HG02852 (cell line): Measurements from ENCODE around the gene SUGP1.

Source experiments
- ATAC-seq: cut with Tn5 transposase; IDR thresholded peaks from one replicate; pipeline ENCODE4 v1.9.1; 2021; ENCODE audit warnings: mild to moderate bottlenecking, moderate library complexity; ENCODE audit not compliant: unreplicated experiment

SUGP1 gene

DNA sequence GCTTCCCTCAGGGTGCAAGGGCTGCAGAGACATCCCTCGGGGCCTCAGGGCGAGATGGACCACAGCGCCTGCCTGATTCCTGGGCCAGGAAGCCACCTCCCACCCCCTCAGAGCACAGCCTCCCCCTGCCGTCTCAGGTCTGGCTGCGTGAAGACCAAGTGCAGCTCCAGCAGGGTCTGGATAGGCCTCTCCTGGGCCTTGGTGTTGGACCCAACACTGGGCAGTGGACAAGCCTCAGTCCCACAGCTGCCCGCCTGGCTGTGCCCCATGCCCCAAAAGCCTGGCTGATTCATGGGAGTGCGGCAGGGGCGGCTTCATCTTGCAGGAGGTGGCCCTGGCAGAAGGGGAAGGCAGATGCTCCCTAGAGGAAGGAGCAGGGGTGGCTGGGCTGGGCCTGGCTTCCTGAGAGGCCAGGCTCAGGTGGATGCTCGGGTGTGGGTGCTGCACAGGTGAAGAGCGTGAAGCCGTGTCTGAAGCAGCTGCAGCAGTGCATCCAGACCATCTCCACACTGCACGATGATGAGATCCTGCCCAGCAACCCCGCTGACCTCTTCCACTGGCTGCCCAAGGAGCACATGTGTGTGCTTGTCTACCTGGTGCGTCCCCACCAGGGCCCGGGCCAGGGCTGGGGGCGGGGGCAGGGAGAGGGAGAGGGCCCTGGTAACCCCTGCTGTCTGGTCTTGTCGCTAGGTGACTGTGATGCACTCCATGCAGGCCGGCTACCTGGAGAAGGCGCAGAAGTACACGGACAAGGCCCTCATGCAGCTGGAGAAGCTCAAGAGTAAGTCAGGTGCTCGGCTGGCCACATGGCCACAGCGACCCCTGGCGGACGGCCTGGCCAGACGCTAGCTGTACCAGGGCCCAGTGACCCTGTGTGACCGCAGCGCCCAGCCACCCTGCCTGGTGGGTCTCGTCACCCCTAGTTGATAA is 22.0 kb upstream of the SUGP1 start:
- ATAC-seq = no peak

GRCh38 chr19:19341026-19341425 is 20.7 kb upstream of the SUGP1 start:
- ATAC-seq = no peak

GRCh38 chr19:19338082-19338481 is 17.8 kb upstream of the SUGP1 start:
- ATAC-seq = no peak

DNA sequence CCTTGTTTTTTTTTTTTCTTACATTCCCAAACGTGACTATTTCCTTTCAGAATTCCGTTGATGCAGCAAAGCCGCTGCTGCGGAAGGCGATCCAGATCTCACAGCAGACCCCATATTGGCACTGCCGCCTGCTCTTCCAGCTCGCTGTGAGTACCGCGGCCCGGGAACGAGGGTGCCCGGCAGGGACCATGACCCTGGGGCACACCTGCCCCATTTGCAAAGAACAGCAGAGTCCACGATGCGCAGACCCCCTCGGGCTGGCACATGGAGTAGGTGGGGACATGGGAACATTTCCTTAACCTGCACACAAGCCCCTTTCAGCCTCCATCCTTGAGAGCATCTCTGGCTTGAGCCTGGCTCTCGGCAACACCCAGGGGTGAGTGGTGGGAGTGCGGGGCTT is 16.8 kb upstream of the SUGP1 start:
- ATAC-seq = no peak

DNA sequence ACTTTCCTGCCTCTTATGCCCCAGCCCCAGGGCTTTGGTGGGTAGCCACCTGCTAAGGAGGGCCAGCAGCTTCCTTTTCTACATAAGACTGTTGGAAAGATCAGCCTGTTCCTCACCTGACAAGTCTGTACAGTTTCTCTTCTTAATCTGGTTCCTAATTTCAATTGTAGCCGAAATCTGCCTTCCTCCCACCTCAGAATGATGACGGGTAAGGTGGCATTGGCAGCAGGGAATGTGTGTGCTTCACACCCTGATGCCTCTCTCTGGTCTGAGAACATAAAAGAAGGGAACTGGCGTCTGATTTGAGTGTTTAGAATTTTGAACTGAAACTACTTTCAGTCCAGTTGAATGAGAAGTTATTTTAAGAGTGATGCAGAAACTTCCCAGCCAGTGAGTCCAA is 16.3 kb upstream of the SUGP1 start:
- ATAC-seq = no peak

GRCh38 chr19:19335408-19336158 is 15.3 kb upstream of the SUGP1 start:
- ATAC-seq = no peak

- ATAC-seq = no peak
Measured at GRCh38 chr19:19334989-19335344, 14.7 kb upstream of the SUGP1 start.

DNA sequence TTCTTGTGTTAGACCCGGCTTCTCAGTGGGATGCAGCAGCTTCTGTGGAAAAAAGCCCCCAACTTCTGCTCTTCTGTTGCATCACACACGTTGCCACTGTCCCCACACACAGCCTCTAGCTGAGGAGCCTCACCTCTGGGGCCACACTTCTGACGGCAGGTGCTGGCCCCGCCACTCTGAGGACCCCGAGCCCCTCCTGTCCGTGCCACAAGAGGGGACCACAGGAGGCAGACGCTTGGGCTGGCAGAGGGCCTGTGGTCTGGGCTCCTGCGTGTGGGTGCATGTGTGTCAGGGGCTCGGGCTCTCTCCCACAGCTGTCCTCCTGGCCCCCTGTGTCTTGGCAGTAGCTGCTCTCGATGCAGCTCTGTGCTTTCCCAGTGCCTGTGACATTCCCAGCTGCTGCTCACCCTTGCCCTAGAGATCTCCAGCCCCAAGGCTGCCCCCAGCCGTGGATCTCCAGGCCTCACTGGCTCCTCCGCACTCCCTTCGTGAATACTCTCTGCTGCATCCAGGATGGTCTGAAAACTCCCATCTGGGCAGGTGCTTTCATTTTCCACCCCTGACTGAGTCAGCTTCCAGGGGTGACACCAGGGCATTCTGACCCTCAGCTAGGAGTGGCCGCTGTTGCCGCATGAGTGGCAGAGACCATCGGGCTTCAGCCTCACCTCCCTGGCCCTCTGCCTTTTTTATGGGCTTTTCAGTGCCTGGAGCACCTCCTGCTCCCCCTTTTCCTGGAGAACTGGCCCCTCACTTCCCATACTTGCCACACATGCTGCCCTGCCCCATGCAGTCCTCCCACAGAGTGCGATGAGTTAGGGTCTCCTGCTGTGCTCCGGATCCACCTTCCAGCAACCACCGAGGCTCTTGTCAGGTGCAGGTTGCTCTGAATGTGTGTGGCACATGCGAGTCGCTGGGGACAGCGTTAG is 14.0 kb upstream of the SUGP1 start:
- no peak for ATAC-seq

DNA sequence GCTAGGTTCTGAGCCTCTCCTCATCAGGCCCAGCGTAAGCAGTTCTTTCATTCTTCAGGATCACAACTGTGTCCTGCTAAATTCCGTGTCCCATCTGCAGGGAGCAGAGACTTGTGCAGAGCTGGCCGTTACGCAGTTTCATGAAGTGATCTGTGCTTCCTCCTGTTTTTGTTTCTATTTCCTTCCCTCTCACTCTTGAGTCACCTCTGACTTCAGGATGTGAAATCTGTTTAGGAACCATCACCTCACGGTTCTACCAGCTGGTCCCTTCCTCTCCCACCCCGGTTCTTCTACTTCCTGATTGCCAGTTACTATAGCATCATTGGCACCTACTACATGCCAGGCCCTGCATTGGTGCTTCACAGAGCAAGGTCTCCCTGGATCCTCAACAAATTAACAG is 8.8 kb upstream of the SUGP1 start:
- ATAC-seq = no peak

DNA sequence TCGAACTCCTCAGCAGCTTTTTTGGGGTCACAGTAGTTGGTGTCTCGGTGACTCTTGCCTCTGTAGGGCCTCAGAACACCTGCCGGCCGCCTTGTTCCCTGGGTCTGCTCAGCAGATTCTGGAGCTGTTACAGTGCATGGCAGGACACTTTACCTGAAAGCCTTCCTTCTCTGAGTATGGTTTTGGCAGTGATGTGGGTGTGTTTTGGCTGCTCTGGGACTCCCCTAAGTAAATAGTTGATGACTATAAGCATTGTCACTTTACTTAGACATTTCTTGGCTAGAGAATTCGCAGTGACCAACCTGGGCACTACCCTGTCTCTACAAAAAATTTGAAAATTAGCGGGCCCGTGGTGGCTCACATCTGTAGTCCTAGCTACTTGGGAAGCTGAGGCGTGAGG is 7.4 kb upstream of the SUGP1 start:
- no peak for ATAC-seq

GRCh38 chr19:19324059-19324770 is 3.9 kb upstream of the SUGP1 start:
- ATAC-seq = no peak

GRCh38 chr19:19321141-19321577 is 850 bp upstream of the SUGP1 start:
- no peak for ATAC-seq

- ATAC-seq = no peak
Measured at GRCh38 chr19:19319732-19320360, 463 bp downstream of the SUGP1 start.

DNA sequence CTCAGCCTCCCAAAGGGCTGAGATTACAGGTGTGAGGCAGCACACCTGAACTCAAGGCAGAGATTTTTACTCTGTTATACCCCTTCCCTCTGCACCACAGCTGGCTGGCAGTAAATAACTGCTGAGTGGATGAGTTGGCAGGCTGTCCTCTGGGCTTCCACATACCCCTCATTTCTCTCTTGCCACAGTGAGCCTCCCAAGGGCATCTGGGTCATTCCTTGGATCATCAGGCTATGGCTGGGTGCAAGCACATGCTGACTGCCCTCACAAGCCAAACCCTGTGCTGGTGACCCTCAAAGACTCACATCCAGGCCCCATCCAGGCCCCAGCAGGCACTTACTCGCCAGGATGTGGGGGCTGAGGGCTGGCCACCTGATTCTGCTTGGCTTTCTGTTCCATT is 4.2 kb downstream of the SUGP1 start:
- no peak for ATAC-seq

- no peak for ATAC-seq
Measured at GRCh38 chr19:19315444-19315843, 4.9 kb downstream of the SUGP1 start.

- no peak for ATAC-seq
Measured at GRCh38 chr19:19308373-19308772, 11.9 kb downstream of the SUGP1 start.

DNA sequence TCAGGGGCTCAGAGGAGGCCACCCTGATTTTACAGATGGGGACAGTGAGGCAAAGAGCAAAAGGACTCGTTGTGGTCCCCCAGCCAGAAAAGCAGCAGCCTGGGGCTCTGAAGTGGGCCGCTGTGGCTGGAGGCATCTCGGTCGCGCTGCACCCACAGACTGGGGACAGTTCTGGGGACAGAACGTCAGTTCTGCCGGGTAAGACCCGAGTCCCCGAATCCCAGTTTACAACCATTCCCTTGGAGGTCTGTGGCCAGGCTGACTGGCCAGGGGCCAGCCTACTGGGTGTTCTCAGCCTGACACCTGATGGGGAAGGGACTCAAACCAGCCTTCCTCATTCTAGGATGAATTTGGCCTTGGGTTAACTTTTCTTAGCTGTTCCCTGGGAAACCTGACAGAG is 14.1 kb downstream of the SUGP1 start:
- ATAC-seq = no peak

DNA sequence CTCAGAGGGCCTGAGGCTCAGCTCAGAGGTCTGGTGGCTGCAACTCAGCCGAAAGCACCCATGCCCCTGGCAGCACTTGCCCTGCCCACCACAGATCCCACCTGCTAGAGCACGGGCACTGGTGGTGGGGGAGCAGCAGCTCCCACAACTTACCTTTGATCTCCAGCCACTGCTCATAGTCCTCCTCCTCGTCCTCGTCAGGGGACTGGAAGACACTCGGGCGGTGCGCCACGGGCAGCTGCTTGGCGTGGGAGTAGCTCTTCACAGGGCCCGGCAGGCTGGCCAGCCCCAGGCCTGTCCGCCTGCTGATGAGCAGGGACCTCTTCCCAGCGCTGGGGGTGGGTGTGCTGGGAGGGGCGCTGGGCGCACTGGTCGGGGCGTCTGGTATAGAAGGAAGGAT is 14.6 kb downstream of the SUGP1 start:
- ATAC-seq = no peak

DNA sequence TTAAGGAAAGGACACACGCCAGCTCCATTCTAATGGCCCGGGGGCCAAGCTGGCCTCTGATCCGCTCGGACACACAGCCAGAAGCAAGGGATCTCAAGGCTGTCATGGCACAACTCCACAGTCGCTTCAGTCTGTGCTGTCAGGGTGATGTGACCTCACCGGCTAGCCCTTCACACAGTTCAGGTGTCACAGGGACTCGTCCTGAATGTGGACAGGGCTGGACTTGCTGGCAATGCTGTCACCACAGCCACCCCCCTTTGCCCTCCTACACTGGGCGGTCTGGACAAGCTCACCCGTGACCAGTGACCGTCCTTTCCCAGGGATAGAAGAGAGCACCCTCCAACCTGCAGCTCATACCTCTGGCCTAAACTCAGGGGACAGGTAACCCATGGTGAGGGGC is 15.2 kb downstream of the SUGP1 start:
- ATAC-seq = no peak
